HG03460 (cell line): ENCODE data around the gene NTN5.
"Not testable (repeated sequence)": the region's sequence is repeated elsewhere in the genome, so short reads cannot be mapped to it uniquely, and the experiment has no call there.

Source experiments
- ATAC-seq: cut with Tn5 transposase; IDR thresholded peaks from one replicate; pipeline ENCODE4 v1.9.1; 2021; ENCODE audit not compliant: unreplicated experiment

NTN5 gene

GRCh38 chr19:48645620-48646000 is 27.2 kb downstream of the NTN5 start:
- no peak for ATAC-seq

GRCh38 chr19:48644839-48645619 is 27.8 kb downstream of the NTN5 start:
- ATAC-seq: no peak

GRCh38 chr19:48644355-48644754 is 28.5 kb downstream of the NTN5 start:
- no peak for ATAC-seq

- no peak for ATAC-seq
Observed at GRCh38 chr19:48642862-48643261, 30.0 kb downstream of the NTN5 start.

- no peak for ATAC-seq
Observed at GRCh38 chr19:48641850-48642249, 31.0 kb downstream of the NTN5 start.

GRCh38 chr19:48639483-48640375 is 33.1 kb downstream of the NTN5 start:
- no peak for ATAC-seq

- no peak for ATAC-seq
Observed at GRCh38 chr19:48638831-48639381, 33.9 kb downstream of the NTN5 start.

- peak; percentile 16 for ATAC-seq
Observed at GRCh38 chr19:48637948-48638830, 34.6 kb downstream of the NTN5 start.

- peak; percentile 57 for ATAC-seq
Observed at GRCh38 chr19:48637449-48637947, 35.3 kb downstream of the NTN5 start.

- peak; percentile 5 for ATAC-seq
Observed at GRCh38 chr19:48636859-48637448, 35.9 kb downstream of the NTN5 start, which contains the start of gene DBP. TSS of gene DBP (minus strand) at chr19:48637379. CDS start at chr19:48636994, 385 bp downstream.

- no peak for ATAC-seq
Observed at GRCh38 chr19:48635966-48636858, 36.6 kb downstream of the NTN5 start.

- no peak for ATAC-seq
Observed at GRCh38 chr19:48635263-48635965, 37.4 kb downstream of the NTN5 start.

GRCh38 chr19:48634424-48635262 is 38.2 kb downstream of the NTN5 start:
- no peak for ATAC-seq

- ATAC-seq: no peak
Observed at GRCh38 chr19:48634036-48634342, 38.8 kb downstream of the NTN5 start.

- ATAC-seq: no peak
Observed at GRCh38 chr19:48633148-48634035, 39.4 kb downstream of the NTN5 start.

- no peak for ATAC-seq
Observed at GRCh38 chr19:48632692-48633147, 40.1 kb downstream of the NTN5 start.

GRCh38 chr19:48632286-48632685 is 40.5 kb downstream of the NTN5 start:
- not testable (repeated sequence) for ATAC-seq
